Measurements from ENCODE around the gene CDK11B.
"Not testable (repeated sequence)": the region's sequence is repeated elsewhere in the genome, so short reads cannot be mapped to it uniquely, and the experiment has no call there.

CDK11B gene
- long read RNA-seq, partial matches to known transcripts: 17 of 27 reads
- long read RNA-seq, other reads (novel, unspliced or antisense): 8 of 27 reads

DNA sequence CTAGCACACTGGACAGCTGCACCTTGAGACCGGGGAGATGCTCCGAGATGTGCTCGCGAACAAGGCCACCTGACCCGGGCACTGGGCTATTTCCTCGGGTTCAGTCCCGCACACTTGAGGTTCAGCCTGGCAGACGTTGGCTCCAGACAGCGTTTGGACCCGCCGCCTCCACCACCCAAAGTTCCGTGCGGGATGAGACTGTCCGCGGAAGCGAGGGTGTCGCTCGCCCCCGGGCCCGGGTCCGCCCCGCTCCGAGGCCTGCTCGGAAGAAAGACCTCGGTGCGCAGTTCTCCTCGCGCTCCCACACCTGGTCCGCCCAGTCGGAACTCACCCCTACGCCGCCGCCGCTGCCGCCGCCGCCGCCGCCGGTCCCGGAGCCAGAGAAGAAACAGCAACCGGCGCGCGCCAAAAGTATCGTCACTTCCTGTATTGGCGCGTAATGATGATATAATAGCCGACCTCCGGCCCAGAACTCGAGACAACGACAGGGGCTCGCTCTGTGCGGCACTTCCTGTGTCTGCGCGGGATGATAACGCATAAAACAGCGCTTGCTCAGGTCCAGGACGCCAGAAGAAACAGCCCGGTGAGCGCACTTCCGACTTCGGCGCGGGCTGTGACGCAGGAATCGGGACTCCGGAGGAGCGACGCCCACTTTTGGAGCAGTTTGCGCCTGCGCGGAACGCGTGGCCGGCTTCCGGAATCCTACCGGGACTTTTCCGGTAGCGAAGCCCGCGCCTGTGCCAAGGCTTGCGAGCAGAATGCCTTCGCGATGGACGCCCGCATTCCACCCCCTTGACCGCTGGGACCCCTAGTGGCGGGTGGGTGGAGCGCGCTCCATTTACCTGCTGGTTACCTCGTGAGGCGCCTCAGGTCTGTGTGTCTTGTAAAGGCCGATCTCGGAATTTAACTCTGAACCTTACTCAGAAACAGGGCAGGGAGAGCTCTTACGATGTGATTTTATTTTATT, at the start of gene CDK11B:
TSS of gene CDK11B (minus strand) at position 422 of the 967 bp plus-strand sequence. CDS start 1,519 bp downstream, outside the sequence.
- not testable (repeated sequence) for H3K27me3 ChIP-seq (ENCODE audit: insufficient read depth, poor library complexity, severe bottlenecking)
- Histone ChIP-seq H3K4me3 (replicated peaks; ENCODE audit: insufficient read depth, low read length) (peak within 1 kb of the TSS; percentile 50), H3K27ac (replicated peaks) (peak within 1 kb of the TSS; percentile 94)
- peak; percentile 89 for TF ChIP-seq GABPA (IDR thresholded peaks at IDR 0.05; ENCODE audit: low read depth)
- TF ChIP-seq POLR2AphosphoS5 (IDR thresholded peaks at IDR 0.05; ENCODE audit: low read depth): peak; percentile 36; the same call in 1 of the 2 replicates
- peak; percentile 45; the same call in 1 of the 2 replicates for TF ChIP-seq SPI1 (IDR thresholded peaks at IDR 0.05; ENCODE audit: borderline replicate concordance, low read depth)
- DNase-seq (ENCODE audit: low read depth in 1 of 2, low spot score in 1 of 2): peak; percentile 94 to 96

GRCh38 chr1:1707897-1708296, 49.1 kb upstream of the CDK11B start:
- DNase-seq (ENCODE audit: low read depth in 1 of 2, low spot score in 1 of 2); H3K4me3 ChIP-seq (replicated peaks; ENCODE audit: insufficient read depth, low read length); H3K27ac ChIP-seq (replicated peaks); H3K27me3 ChIP-seq (ENCODE audit: insufficient read depth, poor library complexity, severe bottlenecking): not testable (repeated sequence)

DNA sequence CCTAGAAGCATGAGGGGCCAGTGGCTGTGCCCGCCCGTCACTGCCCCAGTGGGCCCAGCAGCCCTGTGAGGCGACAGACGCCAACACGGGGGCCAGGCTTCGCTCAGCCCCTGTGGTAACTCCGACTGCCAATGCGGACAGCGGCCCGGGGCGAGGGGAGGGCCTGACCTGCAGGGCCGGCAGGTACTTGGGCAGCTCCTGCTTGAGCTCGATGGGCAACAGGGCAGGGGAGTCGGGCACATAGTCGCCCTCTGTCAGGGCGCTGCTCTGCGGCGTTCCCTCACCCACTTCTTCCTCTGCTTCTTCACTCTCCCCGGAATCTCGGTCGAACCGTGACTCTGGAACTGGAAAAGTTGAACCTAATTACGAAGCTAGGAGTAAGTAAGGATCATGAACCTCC, 48.4 kb upstream of the CDK11B start:
- DNase-seq (ENCODE audit: low read depth in 1 of 2, low spot score in 1 of 2); H3K27ac ChIP-seq (replicated peaks); H3K27me3 ChIP-seq (ENCODE audit: insufficient read depth, poor library complexity, severe bottlenecking); H3K4me3 ChIP-seq (replicated peaks; ENCODE audit: insufficient read depth, low read length): not testable (repeated sequence)

GRCh38 chr1:1705623-1706022, 46.8 kb upstream of the CDK11B start:
- H3K4me3 ChIP-seq (replicated peaks; ENCODE audit: insufficient read depth, low read length); H3K27ac ChIP-seq (replicated peaks); DNase-seq (ENCODE audit: low read depth in 1 of 2, low spot score in 1 of 2); H3K27me3 ChIP-seq (ENCODE audit: insufficient read depth, poor library complexity, severe bottlenecking): not testable (repeated sequence)

GRCh38 chr1:1704284-1704957, 45.6 kb upstream of the CDK11B start:
- H3K27me3 ChIP-seq (ENCODE audit: insufficient read depth, poor library complexity, severe bottlenecking); H3K27ac ChIP-seq (replicated peaks); H3K4me3 ChIP-seq (replicated peaks; ENCODE audit: insufficient read depth, low read length); DNase-seq (ENCODE audit: low read depth in 1 of 2, low spot score in 1 of 2): not testable (repeated sequence)

- DNase-seq (ENCODE audit: low read depth in 1 of 2, low spot score in 1 of 2): no peak
These were observed 45.0 kb upstream of the CDK11B start for GRCh38 chr1:1703796-1704195.

DNA sequence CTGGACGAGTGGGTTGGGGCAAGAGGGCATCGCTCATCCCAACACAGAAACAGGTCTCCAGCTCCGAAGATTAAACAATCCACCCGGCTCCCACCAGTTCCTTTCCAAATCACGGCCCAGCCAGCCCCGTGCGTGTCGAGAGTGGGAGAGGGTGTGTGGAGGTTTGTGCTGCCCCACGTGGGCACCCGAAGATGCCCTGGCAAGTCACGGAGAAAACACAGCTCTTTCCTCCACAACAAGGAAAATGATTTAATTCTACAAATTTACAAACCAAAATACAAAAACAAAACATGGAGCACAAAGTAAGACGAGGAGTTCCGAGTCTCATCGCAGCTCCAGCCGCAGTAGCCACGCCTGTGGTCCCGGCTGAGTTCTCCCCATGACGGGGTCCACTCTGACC, 43.7 kb upstream of the CDK11B start:
- H3K4me3 ChIP-seq (replicated peaks; ENCODE audit: insufficient read depth, low read length); H3K27me3 ChIP-seq (ENCODE audit: insufficient read depth, poor library complexity, severe bottlenecking); DNase-seq (ENCODE audit: low read depth in 1 of 2, low spot score in 1 of 2); H3K27ac ChIP-seq (replicated peaks): not testable (repeated sequence)

More at GRCh38 chr1:1703796-1704195, 45.0 kb upstream of the CDK11B start:
- Histone ChIP-seq H3K4me3 (replicated peaks; ENCODE audit: insufficient read depth, low read length) (no peak overlapping the region), H3K27ac (replicated peaks) (no peak overlapping the region), H3K27me3 (ENCODE audit: insufficient read depth, poor library complexity, severe bottlenecking) (no peaks in the 10 kb centered on the region)
- TF ChIP-seq POLR2AphosphoS5 (IDR thresholded peaks at IDR 0.05; ENCODE audit: low read depth) (no peak), CTCF (IDR thresholded peaks at IDR 0.05; ENCODE audit: insufficient read depth, low read length) (no peak), GABPA (IDR thresholded peaks at IDR 0.05; ENCODE audit: low read depth) (no peak), REST (IDR thresholded peaks at IDR 0.05; ENCODE audit: insufficient replicate concordance, low read depth) (no peak), SPI1 (IDR thresholded peaks at IDR 0.05; ENCODE audit: borderline replicate concordance, low read depth) (no peak)

- H3K4me3 ChIP-seq (replicated peaks; ENCODE audit: insufficient read depth, low read length); H3K27ac ChIP-seq (replicated peaks); H3K27me3 ChIP-seq (ENCODE audit: insufficient read depth, poor library complexity, severe bottlenecking); DNase-seq (ENCODE audit: low read depth in 1 of 2, low spot score in 1 of 2): not testable (repeated sequence)
These were observed 41.8 kb upstream of the CDK11B start for GRCh38 chr1:1700557-1700956.

- not testable (repeated sequence) for H3K27ac ChIP-seq (replicated peaks); DNase-seq (ENCODE audit: low read depth in 1 of 2, low spot score in 1 of 2); H3K27me3 ChIP-seq (ENCODE audit: insufficient read depth, poor library complexity, severe bottlenecking); H3K4me3 ChIP-seq (replicated peaks; ENCODE audit: insufficient read depth, low read length)
These were observed 41.3 kb upstream of the CDK11B start for GRCh38 chr1:1700067-1700466.

DNA sequence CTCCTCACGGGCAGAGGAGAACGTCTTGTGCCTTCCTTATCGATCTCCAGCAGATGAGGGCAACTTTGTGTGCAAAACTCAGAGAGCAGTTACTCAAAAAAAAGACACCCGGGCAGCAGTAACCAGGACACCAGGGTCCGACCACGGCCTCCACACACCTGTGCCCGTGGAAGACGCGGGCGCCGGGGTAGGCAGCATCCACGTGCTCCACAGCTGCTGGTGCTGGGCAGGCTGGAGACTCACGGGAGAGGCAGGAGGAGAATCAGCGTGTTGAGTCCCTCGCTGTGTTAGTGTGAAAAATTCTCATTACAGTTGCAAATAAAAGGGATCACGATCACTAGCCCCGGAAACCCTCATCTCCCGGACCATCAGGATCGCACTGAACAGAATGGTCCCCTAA, 40.3 kb upstream of the CDK11B start:
- not testable (repeated sequence) for DNase-seq (ENCODE audit: low read depth in 1 of 2, low spot score in 1 of 2); H3K27me3 ChIP-seq (ENCODE audit: insufficient read depth, poor library complexity, severe bottlenecking); H3K4me3 ChIP-seq (replicated peaks; ENCODE audit: insufficient read depth, low read length); H3K27ac ChIP-seq (replicated peaks)

Data from HL-60 (cell line).